Stimulated activated CD8-positive, alpha-beta memory T cell treated with anti-CD3 and anti-CD28 coated beads, Interleukin-4, amount 100 ng/mL, for 48 hours (primary cell): ENCODE results near the gene PPCS.
"Not testable (repeated sequence)": the region's sequence is repeated elsewhere in the genome, so short reads cannot be mapped to it uniquely, and the experiment has no call there.

ENCODE experiments used
- DNase-seq: peaks from one replicate; pipeline ENCODE4 v3.0.0-alpha.2; 2020

The PPCS gene

GRCh38 chr1:42454403-42454802 lies 1.9 kb upstream of the PPCS start:
- no peak for DNase-seq

DNA sequence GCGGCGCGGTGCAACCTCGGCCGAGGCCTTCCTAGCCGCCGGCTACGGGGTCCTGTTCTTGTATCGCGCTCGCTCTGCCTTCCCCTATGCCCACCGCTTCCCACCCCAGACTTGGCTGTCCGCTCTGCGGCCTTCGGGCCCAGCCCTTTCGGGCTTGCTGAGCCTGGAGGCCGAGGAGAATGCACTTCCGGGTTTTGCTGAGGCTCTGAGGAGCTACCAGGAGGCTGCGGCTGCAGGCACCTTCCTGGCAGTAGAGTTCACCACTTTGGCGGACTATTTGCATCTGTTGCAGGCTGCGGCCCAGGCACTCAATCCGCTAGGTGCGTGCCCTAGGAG lies 379 bp downstream of the PPCS start:
- peak; percentile 67 for DNase-seq

DNA sequence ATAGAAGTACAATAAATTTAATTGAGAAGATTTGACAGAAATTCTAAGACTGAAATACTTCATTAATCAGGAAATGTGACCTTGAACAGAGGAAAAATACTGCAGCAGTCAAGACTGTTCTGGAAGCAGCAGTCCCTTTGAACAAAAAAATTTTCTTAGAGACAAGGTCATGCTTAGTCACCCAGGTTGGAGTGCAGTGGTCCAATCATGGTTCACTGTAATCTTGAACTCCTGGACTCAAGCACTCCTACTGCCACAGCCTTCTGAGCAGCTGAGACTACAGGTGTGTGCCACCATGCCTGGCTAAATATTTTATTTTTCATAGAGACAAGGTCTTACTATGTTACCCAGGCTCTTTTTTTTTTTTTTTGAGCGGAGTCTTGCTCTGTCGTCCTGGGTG lies 4.9 kb downstream of the PPCS start:
- no peak for DNase-seq

DNA sequence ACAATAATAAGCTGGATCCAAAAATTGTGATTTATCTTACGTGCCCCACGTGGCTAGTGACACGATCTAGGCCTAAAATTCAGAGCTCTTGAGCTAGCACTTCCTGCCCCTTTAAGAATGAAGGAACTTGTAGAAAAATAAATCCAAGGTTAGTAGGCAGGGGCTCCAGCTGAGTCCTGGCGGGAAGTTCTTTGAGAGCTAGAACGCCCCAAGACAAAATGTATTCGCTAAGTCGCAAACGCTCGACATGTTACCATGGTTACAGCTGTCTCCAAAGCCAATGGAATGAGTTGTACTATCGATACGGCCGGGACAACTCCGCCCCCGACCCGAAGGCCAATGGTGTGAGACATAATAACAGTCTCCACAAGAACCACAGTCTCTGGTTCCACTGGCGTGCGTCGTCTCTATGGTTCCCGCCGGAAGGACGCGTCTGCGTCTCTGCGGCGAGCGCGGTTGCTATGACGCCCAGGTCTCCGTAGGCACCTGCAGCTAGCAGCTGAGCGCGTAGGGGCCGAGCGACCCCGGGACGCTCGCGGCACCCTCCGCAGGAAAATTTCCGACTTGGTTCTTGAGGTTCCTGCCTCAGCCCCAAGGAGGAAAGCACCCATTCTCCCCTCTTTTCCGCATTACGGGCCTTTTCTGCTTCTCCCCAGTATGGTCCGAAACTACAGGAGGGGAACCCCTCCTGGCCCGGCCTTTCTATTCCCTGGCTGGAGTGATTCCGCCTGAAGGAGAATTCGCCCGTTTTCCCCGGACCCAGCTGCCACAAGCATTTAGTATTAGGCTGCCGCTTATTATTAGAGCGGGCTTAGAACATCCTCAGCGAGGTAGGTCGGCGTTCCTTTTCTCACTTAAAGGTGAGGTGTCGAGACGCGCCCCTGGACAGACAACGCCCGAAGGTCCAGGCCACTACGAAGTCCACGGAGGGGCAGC lies 6.8 kb downstream of the PPCS start, which contains the start of gene CCDC30:
Gene CCDC30 (plus strand): TSS at position 459 of the 936 bp plus-strand sequence. CDS start 17,266 bp downstream, outside the sequence.
- DNase-seq = peak; percentile 95

DNA sequence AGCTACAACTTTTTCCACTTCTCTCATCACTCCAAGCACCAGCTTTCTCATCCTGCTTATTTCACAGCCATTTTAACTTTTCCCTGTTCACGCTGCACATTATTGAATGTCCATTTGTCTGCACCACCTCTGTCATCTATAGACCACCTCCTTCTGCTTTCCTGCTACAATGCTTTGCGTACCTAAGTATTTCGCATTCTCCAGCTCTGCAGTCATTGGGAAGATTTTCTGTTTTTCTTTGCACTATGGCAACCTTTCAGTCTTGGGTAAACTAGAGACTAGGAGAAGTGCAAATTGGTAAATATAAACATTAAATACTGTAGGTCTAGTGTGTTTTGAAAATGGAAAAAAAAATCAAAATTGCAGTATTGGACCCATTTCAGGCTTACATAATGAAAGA lies 7.6 kb downstream of the PPCS start:
- no peak for DNase-seq

DNA sequence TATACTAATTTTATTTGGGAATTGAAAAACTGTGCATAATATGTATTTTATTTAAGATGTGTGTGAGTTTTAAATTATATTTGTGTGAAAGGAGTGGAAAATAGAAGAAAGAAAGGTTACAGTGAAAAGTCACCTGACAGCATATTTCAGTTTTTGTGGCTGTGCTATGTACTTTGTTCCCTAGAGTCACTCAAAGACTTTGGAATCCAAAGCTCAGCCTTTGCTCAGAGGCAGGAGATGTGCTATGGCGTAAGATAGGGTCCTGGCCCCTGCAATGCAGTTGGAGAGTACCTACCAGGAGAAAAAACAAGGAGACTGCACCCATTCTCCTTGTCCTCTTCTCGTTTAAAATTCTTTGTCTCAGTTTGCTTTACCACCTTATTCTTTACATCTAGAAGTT lies 9.7 kb downstream of the PPCS start:
- DNase-seq = no peak

DNA sequence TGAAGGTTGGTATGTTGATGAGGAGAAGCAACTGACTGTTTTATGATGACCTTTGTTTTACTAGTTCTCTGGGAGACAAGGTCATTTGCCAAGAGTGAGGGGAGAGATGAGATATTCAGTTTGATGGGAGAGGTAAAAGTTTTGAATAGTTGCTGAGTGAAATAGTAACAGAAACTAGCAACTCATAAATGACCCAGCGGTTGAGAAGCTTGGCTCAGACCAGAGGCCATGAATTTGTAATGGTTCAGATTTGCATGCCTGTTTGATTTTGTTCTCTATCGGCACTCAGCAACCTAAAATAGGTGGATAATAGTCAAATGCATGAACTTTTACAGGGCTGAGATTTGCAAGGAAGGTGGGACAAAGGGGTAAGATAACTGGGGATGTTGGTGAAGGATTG lies 13.4 kb downstream of the PPCS start:
- no peak for DNase-seq

GRCh38 chr1:42476605-42477004 lies 20.3 kb downstream of the PPCS start:
- DNase-seq = no peak

DNA sequence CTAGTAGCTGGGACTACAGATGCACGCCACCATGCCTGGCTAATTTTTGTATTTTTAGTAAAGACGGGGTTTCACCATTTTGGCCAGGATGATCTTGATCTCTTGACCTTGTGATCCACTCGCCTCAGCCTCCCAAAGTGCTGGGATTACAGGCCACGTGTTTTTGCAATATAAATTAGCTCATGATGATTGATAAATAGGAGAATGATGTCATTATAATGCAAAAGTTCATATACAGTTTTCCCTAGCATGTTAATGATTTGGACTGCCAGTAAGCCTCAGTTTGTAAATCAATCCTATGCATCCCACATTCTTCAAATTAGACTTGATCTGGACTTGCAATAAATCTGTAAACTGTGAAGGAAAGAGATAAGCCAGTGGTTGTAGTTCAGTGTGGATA lies 21.0 kb downstream of the PPCS start:
- not testable (repeated sequence) for DNase-seq

- no peak for DNase-seq
Observed at GRCh38 chr1:42477775-42478174, 21.4 kb downstream of the PPCS start.

- DNase-seq = no peak
Observed at GRCh38 chr1:42479621-42480020, 23.3 kb downstream of the PPCS start.

- no peak for DNase-seq
Observed at GRCh38 chr1:42480921-42481320, 24.6 kb downstream of the PPCS start.

DNA sequence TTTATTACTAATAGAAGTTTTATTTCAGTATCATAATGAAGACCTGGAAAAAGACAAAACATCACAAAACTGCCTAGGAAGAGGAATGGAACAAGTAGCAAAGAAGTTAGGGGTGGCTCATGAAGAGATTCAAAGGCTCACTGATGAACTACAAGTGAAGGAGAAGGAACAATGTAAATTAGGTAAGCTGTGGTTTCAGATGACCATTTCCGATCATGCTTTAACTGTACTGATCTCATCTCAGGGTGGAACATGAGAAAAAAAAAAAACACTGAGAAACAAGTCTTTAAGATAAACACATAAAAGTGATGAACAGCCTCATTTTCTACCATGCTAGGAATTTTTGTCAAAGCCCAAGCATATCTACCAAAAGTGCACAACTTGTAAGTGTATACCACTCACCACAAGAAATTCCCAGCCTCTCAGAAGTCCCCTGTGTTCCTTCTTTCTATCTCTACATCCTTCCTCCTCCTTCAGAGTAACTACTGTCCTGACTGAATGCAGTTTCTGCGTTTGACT lies 26.4 kb downstream of the PPCS start:
- DNase-seq = no peak

DNA sequence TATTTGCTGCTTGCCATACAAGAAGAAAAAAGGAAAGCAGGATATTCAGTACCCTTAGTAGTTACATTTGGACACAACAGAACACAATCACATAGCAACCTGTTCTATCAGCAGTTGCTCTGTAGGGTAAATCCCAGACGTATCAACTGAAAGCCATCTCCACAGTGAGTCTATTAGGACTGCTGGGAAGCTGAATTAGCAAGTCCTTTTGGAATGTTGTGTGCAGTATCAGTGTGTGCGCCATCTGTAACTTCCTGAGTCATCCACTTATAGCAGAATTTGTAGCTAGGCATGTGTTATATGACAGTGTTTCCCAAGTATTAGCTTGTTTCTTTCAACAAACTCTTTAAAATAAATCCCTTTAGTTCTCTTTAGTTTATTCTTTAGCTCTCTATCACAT lies 28.0 kb downstream of the PPCS start:
- no peak for DNase-seq

DNA sequence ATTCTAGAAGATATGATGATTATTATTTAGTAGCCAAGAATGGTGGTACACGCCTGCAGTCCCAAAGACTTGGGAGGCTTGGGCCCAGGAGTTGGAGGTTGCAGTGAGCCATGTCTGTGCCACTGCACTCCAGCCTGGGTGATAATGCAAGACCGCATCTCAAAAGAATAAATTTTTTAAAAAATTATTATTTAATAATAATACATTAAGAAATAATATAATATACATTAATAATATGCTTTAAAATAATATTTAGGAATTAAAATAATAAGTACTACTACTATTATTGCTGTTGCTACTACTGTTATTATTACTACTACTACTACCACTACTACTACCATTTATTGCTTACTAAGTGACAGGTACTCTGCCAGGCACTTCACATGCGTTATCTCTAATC lies 33.9 kb downstream of the PPCS start:
- DNase-seq = no peak

DNA sequence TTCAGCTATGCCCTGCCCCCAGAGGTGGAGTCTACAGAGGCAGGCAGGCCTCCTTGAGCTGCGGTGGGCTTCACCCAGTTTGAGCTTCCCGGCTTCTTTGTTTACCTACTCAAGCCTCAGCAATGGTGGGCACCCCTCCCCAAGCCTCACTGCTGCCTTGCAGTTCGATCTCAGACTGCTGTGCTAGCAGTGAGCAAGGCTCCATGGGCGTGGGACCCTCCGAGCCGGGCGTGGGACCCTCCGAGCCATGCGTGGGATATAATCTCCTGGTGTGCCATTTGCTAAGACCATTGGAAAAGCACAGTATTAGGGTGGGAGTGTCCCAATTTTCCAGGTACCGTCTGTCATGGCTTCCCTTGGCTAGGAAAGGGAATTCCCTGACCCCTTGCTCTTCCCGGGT lies 45.7 kb downstream of the PPCS start:
- not testable (repeated sequence) for DNase-seq

GRCh38 chr1:42504535-42505128 lies 48.3 kb downstream of the PPCS start:
- DNase-seq = no peak

DNA sequence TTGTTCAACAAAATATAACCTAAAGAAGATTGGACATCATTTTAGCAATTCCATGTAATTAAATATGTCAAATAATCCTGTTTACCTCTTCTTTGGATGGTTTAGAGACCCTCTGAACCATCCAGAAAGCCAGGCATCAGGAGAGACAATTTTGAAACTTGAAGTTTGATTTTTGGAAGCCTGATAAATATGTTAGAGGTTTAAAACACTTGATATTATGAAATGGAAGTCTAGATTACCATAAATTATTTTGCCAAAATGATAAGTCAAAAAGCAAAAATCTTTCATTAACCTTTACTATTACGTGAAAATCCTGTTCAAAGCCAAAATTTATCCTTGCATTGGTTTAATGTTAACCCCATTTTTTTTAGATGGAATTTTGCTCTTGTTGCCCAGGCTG lies 50.2 kb downstream of the PPCS start:
- no peak for DNase-seq
